Activated CD8-positive, alpha-beta memory T cell treated with anti-CD3 and anti-CD28 coated beads, Interleukin-2, amount 10 ng/mL, durations not matched to agents 7 days and 5 days (primary cell): Measurements from ENCODE around the gene SMIM45.

ENCODE experiments used
- ATAC-seq: fragments of 150-1000 bp; cut with Tn5 transposase; one replicate; pipeline ENCODE4 v1.10.0; 2021; ENCODE audit warnings: moderate library complexity
- CTCF ChIA-PET: fragments of 350-600 bp; sonication (Branson Sonifier 250); formaldehyde crosslinking; loops from one replicate; lab custom pipeline; 2021; ENCODE audit warnings: antibody characterized with exemption; lab: Charles Lee
- DNase-seq: peaks from one replicate; pipeline ENCODE4 v3.0.0-alpha.2; 2020
- H3K27ac Mint-ChIP-seq: one replicate; pipeline ENCODE4 v1.8.0; 2021; ENCODE audit warnings: mild to moderate bottlenecking, mixed read lengths
- H3K27me3 Mint-ChIP-seq: one replicate; pipeline ENCODE4 v1.8.0; 2021; ENCODE audit warnings: mixed read lengths
- H3K36me3 Mint-ChIP-seq: one replicate; pipeline ENCODE4 v1.8.0; 2021; ENCODE audit warnings: mild to moderate bottlenecking, mixed read lengths
- H3K4me1 Mint-ChIP-seq: one replicate; pipeline ENCODE4 v1.8.0; 2021; ENCODE audit warnings: mixed read lengths
- H3K4me3 Mint-ChIP-seq: one replicate; pipeline ENCODE4 v1.8.0; 2021; ENCODE audit warnings: mild to moderate bottlenecking, moderate library complexity, mixed read lengths
- H3K9me3 Mint-ChIP-seq: one replicate; pipeline ENCODE4 v1.8.0; 2022; ENCODE audit warnings: low read depth, mixed read lengths

Gene SMIM45

GRCh38 chr22:41919357-41920224 is 32.4 kb upstream of the SMIM45 start:
- H3K27ac Mint-ChIP-seq, result no peak overlapping the region
- peaks cover 21% of the 10 kb centered on the region for H3K27me3 Mint-ChIP-seq
- CTCF ChIA-PET, result interaction anchor here (1.3 to 1.9 kb wide), 2 partner anchors 21 to 223 kb away, joined by 5 to 7 read pairs; no protein-coding TSS in a partner anchor

GRCh38 chr22:41920271-41920976 is 31.5 kb upstream of the SMIM45 start:
- CTCF ChIA-PET, result interaction anchor here (1.9 kb wide), 1 partner anchor 224 kb away, joined by 5 read pairs; no protein-coding TSS in a partner anchor
- H3K9me3 Mint-ChIP-seq, result no peaks in the 10 kb centered on the region
- no peak for DNase-seq
- no peaks in the 10 kb centered on the region for H3K36me3 Mint-ChIP-seq
- no peak overlapping the region for H3K4me3 Mint-ChIP-seq
- H3K27me3 Mint-ChIP-seq, result peaks cover 24% of the 10 kb centered on the region
- no peak overlapping the region for H3K27ac Mint-ChIP-seq
- no peak for ATAC-seq
- H3K4me1 Mint-ChIP-seq, result peaks cover 11% of the 10 kb centered on the region

More at GRCh38 chr22:41919357-41920224, 32.4 kb upstream of the SMIM45 start:
- peak; percentile 54 for ATAC-seq
- Mint-ChIP-seq H3K4me1 (peaks cover 11% of the 10 kb centered on the region), H3K36me3 (no peaks in the 10 kb centered on the region), H3K9me3 (no peaks in the 10 kb centered on the region), H3K4me3 (peak overlapping the region; percentile 33)
- DNase-seq, result peak; percentile 60

- no peak for DNase-seq
- Mint-ChIP-seq H3K4me3 (no peak overlapping the region), H3K27me3 (peaks cover 15% of the 10 kb centered on the region), H3K9me3 (no peaks in the 10 kb centered on the region), H3K36me3 (no peaks in the 10 kb centered on the region), H3K4me1 (peaks cover 15% of the 10 kb centered on the region), H3K27ac (no peak overlapping the region)
- CTCF ChIA-PET, result interaction anchor here (1.4 to 5.9 kb wide), 2 partner anchors 18 kb away, joined by 3 to 52 read pairs; no protein-coding TSS in a partner anchor
- no peak for ATAC-seq
These were observed 29.6 kb upstream of the SMIM45 start for GRCh38 chr22:41922328-41922727.

GRCh38 chr22:41922940-41923594 is 28.9 kb upstream of the SMIM45 start:
- H3K27ac Mint-ChIP-seq, result no peak overlapping the region
- peaks cover 16% of the 10 kb centered on the region for H3K4me1 Mint-ChIP-seq
- peaks cover 16% of the 10 kb centered on the region for H3K27me3 Mint-ChIP-seq
- CTCF ChIA-PET, result interaction anchor here (2.9 to 5.9 kb wide), 2 partner anchors 11 to 17 kb away, joined by 10 to 52 read pairs; no protein-coding TSS in a partner anchor
- no peak overlapping the region for H3K4me3 Mint-ChIP-seq
- H3K36me3 Mint-ChIP-seq, result no peaks in the 10 kb centered on the region
- no peak for ATAC-seq
- no peaks in the 10 kb centered on the region for H3K9me3 Mint-ChIP-seq
- no peak for DNase-seq

GRCh38 chr22:41923595-41924276 is 28.2 kb upstream of the SMIM45 start:
- peaks cover 13% of the 10 kb centered on the region for H3K4me1 Mint-ChIP-seq

GRCh38 chr22:41925783-41926460 is 26.0 kb upstream of the SMIM45 start:
- CTCF ChIA-PET, result interaction anchor here (0.7 to 5.9 kb wide), 27 partner anchors 8 to 1464 kb away, joined by 3 to 52 read pairs (median 6); partner anchors contain the start of genes CCDC134, CENPM and SREBF2
- Mint-ChIP-seq H3K4me3 (peak overlapping the region; percentile 57), H3K27me3 (peaks cover 16% of the 10 kb centered on the region), H3K27ac (no peak overlapping the region), H3K36me3 (no peaks in the 10 kb centered on the region), H3K9me3 (no peaks in the 10 kb centered on the region), H3K4me1 (peaks cover 7% of the 10 kb centered on the region)
- peak; percentile 89 for ATAC-seq
- DNase-seq, result peak; percentile 82

More at GRCh38 chr22:41923595-41924276, 28.2 kb upstream of the SMIM45 start:
- no peaks in the 10 kb centered on the region for H3K36me3 Mint-ChIP-seq
- H3K9me3 Mint-ChIP-seq, result no peaks in the 10 kb centered on the region
- H3K4me3 Mint-ChIP-seq, result no peak overlapping the region
- no peak for DNase-seq
- no peak for ATAC-seq
- CTCF ChIA-PET, result interaction anchor here (1.3 to 5.9 kb wide), 4 partner anchors 10 to 23 kb away, joined by 4 to 52 read pairs (median 9); partner anchors contain the start of gene CENPM
- no peak overlapping the region for H3K27ac Mint-ChIP-seq
- peaks cover 16% of the 10 kb centered on the region for H3K27me3 Mint-ChIP-seq

GRCh38 chr22:41927813-41928212 is 24.1 kb upstream of the SMIM45 start:
- ATAC-seq (no peak), DNase-seq (no peak)
- Mint-ChIP-seq H3K36me3 (no peaks in the 10 kb centered on the region), H3K9me3 (no peaks in the 10 kb centered on the region), H3K27ac (no peak overlapping the region), H3K4me1 (peaks cover 7% of the 10 kb centered on the region), H3K4me3 (no peak overlapping the region), H3K27me3 (peaks cover 16% of the 10 kb centered on the region)
- CTCF ChIA-PET, result interaction anchor here (0.6 to 5.9 kb wide), 2 partner anchors 12 to 75 kb away, joined by 3 to 52 read pairs; no protein-coding TSS in a partner anchor

- ATAC-seq (no peak), DNase-seq (no peak)
- peaks cover 16% of the 10 kb centered on the region for H3K27me3 Mint-ChIP-seq
- H3K9me3 Mint-ChIP-seq, result no peaks in the 10 kb centered on the region
- H3K4me1 Mint-ChIP-seq, result peaks cover 10% of the 10 kb centered on the region
- no peak overlapping the region for H3K27ac Mint-ChIP-seq
- CTCF ChIA-PET, result interaction anchor here (0.6 to 5.9 kb wide), 2 partner anchors 11 to 76 kb away, joined by 3 to 52 read pairs; no protein-coding TSS in a partner anchor
- H3K4me3 Mint-ChIP-seq, result no peak overlapping the region
- no peaks in the 10 kb centered on the region for H3K36me3 Mint-ChIP-seq
These were observed 23.1 kb upstream of the SMIM45 start for GRCh38 chr22:41928593-41929417.

- CTCF ChIA-PET, result no interaction called here
- Mint-ChIP-seq H3K4me1 (peaks cover 13% of the 10 kb centered on the region), H3K27ac (no peak overlapping the region), H3K27me3 (peaks cover 16% of the 10 kb centered on the region), H3K9me3 (no peaks in the 10 kb centered on the region), H3K36me3 (no peaks in the 10 kb centered on the region), H3K4me3 (no peak overlapping the region)
- DNase-seq (no peak), ATAC-seq (no peak)
These were observed 22.5 kb upstream of the SMIM45 start for GRCh38 chr22:41929418-41929810.

GRCh38 chr22:41931701-41932269 is 20.2 kb upstream of the SMIM45 start:
- Mint-ChIP-seq H3K4me1 (peaks cover 9% of the 10 kb centered on the region), H3K27ac (no peak overlapping the region), H3K27me3 (peaks cover 6% of the 10 kb centered on the region), H3K9me3 (no peaks in the 10 kb centered on the region), H3K4me3 (no peak overlapping the region), H3K36me3 (no peaks in the 10 kb centered on the region)
- CTCF ChIA-PET, result no interaction called here
- no peak for ATAC-seq
- DNase-seq, result no peak

- CTCF ChIA-PET, result no interaction called here
- ATAC-seq, result no peak
- no peaks in the 10 kb centered on the region for H3K9me3 Mint-ChIP-seq
- peaks cover 5% of the 10 kb centered on the region for H3K36me3 Mint-ChIP-seq
- H3K27ac Mint-ChIP-seq, result no peak overlapping the region
- peaks cover under 1% of the 10 kb centered on the region for H3K27me3 Mint-ChIP-seq
- no peak for DNase-seq
- peaks cover 9% of the 10 kb centered on the region for H3K4me1 Mint-ChIP-seq
- H3K4me3 Mint-ChIP-seq, result no peak overlapping the region
These were observed 19.6 kb upstream of the SMIM45 start for GRCh38 chr22:41932353-41932752.
